GM19467 (cell line): Measurements from ENCODE around the gene POLR3GL.
"Not testable (repeated sequence)": the region's sequence is repeated elsewhere in the genome, so short reads cannot be mapped to it uniquely, and the experiment has no call there.

Source experiments
- ATAC-seq: cut with Tn5 transposase; IDR thresholded peaks from one replicate; pipeline ENCODE4 v1.9.1; 2021; ENCODE audit warnings: mild to moderate bottlenecking, moderate library complexity; ENCODE audit not compliant: unreplicated experiment

The POLR3GL gene

DNA sequence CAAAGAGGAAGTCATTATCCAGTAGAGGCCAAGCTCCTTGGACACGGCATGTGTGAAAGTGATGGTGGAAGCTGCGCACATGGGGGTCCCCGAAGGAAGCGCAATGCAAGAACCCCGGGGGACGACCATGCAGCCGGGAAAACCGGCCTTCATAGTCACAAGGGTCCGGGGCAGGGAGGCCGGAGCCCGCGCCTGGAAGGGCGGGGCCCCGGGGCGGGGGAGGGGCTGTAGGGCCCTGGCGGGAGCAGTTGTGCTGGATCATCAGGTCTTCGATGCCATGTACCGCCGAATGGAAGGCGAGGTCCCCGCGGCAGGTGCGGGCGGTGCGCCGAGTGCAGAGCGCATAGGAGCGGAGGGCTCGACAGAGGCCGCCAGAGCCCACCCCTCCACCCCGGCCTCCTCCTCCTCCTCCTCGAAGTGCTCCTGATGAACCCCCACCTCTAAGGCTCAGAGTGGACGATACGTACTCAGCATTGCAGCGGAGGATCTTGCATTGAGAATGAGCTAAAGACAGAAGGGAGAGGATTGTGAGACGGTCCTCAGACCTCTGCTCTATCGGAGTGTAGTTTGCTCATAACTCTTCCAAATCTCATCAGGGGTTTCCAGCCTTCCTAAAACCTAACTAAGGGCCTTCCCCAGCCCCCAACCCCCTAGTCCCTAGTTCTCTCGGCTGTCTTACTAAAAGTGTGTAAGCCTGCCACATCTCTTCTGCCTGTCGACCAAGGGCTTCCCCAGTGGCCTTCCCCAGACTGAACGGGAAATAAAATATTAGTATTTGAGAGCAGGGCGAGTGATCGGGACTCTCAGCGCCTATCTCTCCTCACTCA lies 55.0 kb downstream of the POLR3GL start:
- ATAC-seq, result no peak

DNA sequence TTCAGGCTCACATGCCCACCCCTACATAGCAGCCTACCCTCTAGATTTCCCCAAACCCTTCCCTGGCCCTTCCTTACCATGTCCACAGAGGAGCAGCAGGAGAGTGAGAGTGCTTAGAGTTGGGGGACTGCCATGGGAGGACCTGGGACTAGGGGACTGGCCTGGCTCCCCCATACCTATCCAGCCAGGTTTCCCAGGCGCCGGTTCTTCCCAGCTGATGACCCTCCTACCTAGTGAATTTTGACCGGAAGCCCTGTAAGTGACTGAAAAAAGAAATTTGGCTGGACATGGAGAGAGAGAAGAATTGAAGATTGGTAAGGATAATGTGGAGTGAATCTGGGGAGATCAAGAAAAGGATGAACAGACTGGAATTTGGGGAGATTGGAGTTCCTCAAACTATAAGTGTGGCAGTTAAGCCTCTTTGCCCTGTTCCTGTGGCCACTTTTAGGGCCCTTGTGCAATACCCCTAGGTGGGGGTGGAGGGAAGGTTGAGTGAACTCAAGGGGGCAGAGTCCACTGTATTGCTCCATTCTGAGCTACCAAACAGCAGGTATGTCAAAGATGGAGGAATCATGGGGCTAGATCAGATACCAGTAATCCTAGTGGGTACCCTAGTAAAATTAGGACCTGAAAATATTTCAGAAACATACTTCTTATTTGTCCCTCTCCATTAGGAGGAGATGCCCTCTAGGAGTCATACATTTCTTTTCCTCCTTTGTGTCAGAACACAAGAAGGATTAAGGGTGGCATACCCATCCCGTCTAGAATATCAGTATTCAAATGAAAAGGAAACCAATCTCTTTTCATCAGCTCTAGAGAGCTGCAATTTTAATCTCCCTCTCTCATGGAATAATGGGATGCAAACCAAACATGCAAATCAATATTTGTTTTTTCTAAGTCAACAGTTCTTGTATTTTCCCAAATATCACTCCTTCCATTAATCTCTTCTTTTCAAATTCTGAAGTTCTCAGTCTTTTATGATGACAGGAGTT lies 55.9 kb downstream of the POLR3GL start:
- no peak for ATAC-seq

DNA sequence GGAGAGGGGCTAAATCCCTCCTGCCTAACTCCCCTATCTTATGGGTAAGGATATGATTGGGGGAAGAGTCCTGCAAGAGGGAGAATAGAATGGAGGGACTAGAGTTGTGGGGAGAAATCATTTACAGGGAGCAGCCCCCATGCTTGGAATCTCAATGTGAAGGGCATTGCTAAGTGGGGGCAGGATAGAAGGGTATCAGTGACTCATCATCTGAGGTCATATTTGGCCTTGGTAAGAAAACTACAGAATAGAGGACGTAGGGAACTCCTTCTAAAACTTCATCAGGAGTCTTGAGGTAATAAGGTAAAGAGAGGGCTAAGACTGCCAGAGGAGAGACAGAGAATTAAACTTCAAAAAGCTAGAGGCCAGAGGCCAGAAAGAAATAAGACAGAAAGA lies 56.6 kb downstream of the POLR3GL start:
- ATAC-seq, result no peak

DNA sequence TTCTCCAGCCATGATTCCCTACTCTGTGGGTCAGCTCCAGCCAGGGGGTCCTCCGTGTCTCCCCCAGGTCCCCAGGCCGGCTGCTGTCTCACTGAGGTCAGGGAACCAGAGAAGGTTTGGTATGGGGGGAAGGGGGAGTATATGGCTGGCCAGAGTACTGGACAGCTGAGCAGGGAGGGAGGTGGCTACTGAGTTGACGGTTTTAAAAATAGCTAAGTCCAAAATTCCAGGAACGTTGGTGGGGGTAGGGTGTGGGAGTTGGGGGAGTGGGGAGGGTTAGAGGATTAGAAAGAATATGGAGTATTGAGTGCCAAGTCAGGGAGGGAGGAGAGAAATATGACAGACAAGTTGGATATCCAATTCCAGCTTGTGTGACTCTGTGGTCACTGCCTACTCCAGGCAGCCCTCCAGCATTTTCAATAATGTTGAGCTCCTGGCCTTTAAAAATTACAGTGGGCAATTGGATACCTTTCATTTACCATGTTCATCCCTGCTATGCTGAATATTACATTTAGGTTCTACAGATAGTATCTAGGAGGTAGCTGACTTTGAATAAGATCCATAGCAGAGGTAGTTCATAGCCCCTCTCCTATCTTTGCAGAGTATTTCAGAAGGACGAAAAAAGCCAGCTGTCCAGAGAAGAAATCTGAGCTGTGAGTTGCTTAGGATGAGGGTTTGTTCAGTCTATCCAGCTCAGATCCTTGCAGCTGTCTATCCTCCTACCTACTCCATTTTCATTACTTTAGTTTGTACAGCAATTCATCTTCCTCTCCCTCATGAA lies 57.3 kb downstream of the POLR3GL start, which contains the start of gene HJV:
Gene HJV (minus strand): TSS at position 114 of the 781 bp plus-strand sequence. CDS start 1,504 bp downstream, outside the sequence.
- no peak for ATAC-seq

DNA sequence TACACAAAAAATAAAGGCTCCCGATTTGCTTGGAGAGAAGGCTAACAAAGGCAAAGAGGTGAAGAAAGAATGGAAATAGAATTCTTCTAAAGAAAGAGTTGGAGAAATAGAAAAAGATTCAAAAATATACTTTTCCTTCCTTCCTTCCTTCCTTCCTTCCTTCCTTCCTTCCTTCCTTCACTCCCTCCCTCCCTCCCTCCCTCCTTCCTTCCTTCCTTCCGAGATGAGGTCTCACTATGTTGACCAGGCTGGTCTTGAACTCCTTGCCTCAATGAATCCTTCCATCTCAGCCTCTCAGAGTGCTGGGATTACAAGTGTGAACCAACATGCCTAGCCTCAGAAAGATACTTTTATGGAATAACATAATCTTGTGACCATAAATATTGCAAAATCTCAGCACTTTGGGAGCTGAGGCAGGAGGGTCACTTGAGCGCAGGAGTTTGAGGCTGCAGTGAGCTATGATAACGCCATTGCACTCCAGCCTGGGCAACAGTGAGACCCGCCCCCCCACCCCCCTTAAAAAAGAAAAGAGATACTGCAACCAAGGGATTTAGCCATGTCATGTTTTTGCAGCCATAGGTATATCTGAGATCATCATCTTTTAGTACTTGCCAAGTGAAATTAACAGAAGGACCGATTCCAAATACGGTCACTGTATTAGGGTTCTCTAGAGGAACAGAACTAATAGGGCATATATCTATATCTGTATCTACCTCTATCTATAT lies 58.1 kb downstream of the POLR3GL start:
- no peak for ATAC-seq

DNA sequence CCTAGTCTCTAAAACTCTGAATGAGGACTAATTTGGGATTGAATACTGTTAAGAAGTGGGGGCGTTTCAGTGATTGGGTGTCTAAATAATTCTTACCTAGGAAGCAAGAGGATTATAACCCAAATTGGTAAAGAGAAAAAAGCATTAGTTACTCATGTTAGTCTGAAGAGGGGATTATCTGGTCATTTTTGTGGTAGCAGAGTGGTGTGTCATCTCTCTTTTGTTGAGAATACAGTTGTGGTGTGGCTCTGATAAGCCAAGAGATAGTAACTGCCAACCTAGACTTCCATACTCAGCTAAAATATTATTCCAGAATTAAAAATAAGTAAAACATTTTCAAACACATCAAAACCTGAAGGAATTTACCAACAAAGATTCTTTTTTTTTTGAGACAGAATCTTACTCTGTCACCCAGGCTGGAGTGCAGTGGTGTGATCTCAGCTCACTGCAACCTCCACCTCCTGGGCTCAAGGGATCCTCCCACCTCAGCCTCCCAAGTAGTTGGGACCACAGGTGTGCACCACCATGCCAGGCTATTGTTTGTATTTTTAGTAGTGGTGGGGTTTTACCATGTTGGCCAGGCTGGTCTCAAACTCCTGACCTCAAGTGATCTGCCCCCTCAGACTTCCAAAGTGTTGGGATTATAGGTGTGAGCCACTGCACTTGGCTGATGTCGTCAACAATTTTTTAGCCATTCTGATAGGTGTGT lies 61.5 kb downstream of the POLR3GL start:
- ATAC-seq, result not testable (repeated sequence)

DNA sequence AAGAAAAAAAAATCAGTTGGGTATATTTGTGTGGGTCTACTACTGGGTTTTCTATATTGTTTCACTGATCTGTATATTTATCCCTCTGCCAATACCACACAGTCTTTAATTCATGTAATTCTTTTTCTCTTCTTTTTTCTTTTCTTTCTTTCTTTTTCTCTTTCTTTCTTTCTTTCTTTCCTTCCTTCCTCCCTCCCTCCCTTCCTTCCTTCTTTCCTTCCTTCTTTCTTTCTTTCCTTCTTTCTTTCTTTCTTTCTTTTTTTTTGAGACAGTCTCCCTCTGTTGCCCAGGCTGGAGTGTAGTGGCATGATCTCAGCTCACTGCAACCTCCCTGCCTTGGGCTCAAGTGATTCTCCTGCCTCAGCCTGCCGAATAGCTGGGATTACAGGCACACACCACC lies 62.2 kb downstream of the POLR3GL start:
- ATAC-seq, result not testable (repeated sequence)
